Fibroblast of skin of right quadriceps (primary cell): Measurements from ENCODE around the gene TDRD7.

Experiments
- DNase-seq: peaks from one replicate; pipeline ENCODE4 v3.0.0-alpha.2; 2013

Gene TDRD7

GRCh38 chr9:97510797-97511654 lies 99.1 kb downstream of the TDRD7 start:
- no peak for DNase-seq

GRCh38 chr9:97511655-97512427 lies 99.9 kb downstream of the TDRD7 start:
- DNase-seq, result no peak

GRCh38 chr9:97512966-97513560 lies 101.2 kb downstream of the TDRD7 start:
- no peak for DNase-seq

- no peak for DNase-seq
These were observed 102.6 kb downstream of the TDRD7 start for GRCh38 chr9:97514531-97514930.

- no peak for DNase-seq
These were observed 103.8 kb downstream of the TDRD7 start for GRCh38 chr9:97515662-97516061.

- DNase-seq, result no peak
These were observed 104.2 kb downstream of the TDRD7 start for GRCh38 chr9:97516111-97516510.

GRCh38 chr9:97517331-97518089 lies 105.6 kb downstream of the TDRD7 start:
- DNase-seq, result no peak

- no peak for DNase-seq
These were observed 106.4 kb downstream of the TDRD7 start for GRCh38 chr9:97518166-97518908.

GRCh38 chr9:97518909-97519307 lies 107.0 kb downstream of the TDRD7 start:
- DNase-seq, result peak; percentile 67

- DNase-seq, result no peak
These were observed 107.6 kb downstream of the TDRD7 start for GRCh38 chr9:97519441-97519970.

- DNase-seq, result no peak
These were observed 109.9 kb downstream of the TDRD7 start for GRCh38 chr9:97521576-97522333.

- DNase-seq, result no peak
These were observed 112.5 kb downstream of the TDRD7 start for GRCh38 chr9:97524424-97524823.

GRCh38 chr9:97525451-97525850 lies 113.6 kb downstream of the TDRD7 start:
- no peak for DNase-seq

GRCh38 chr9:97526895-97527575 lies 115.1 kb downstream of the TDRD7 start:
- DNase-seq, result no peak

GRCh38 chr9:97527626-97528528 lies 116.0 kb downstream of the TDRD7 start:
- no peak for DNase-seq

- DNase-seq, result no peak
These were observed 116.8 kb downstream of the TDRD7 start for GRCh38 chr9:97528529-97529230.

GRCh38 chr9:97529363-97530076 lies 117.6 kb downstream of the TDRD7 start:
- DNase-seq, result no peak

- no peak for DNase-seq
These were observed 120.0 kb downstream of the TDRD7 start for GRCh38 chr9:97531888-97532376.
